PC-9 (cell line): ENCODE measurements around the gene C1orf74. TPM values are rescaled to one million over a fixed set of nuclear protein-coding genes. Genes with fewer than 3 reads are reported as not detected.
A peak's percentile ranks its signal among the peaks of the same experiment; 100 is the strongest.

ENCODE experiments used
- BruUV-seq: library from RNA; stranded (reverse); fragments of 400-500 nt; replicated peaks from 2 replicates; lab custom pipeline; 2021; lab: Mats Ljungman, UMichigan
- CTCF ChIA-PET: fragments of 300-600 bp; sonication (Branson Sonifier 250); formaldehyde crosslinking; loops from one replicate; lab custom pipeline; 2022; ENCODE audit warnings: antibody characterized with exemption; lab: Charles Lee
- POLR2A ChIA-PET: fragments of 300-600 bp; sonication (Branson Sonifier 250); formaldehyde crosslinking; loops from one replicate; lab custom pipeline; 2022; ENCODE audit warnings: antibody characterized with exemption; ENCODE audit not compliant: unreplicated experiment; lab: Charles Lee
- DNase-seq, 2 experiments: peaks; one replicate each; pipeline versions ENCODE4 v3.0.0 to v3.0.0-alpha.2; 2015 to 2022; ENCODE audit warnings: mixed read lengths in 1 of 2
- H2AFZ ChIP-seq: fragments of 200-600 bp; sonication (generic); 2 replicates; pipeline ENCODE4 v1.8.1; 2017; ENCODE audit warnings: antibody characterized with exemption
- H3F3A ChIP-seq: fragments of 200-600 bp; sonication (generic); 2 replicates; pipeline ENCODE4 v1.8.1; 2017; ENCODE audit warnings: antibody characterized with exemption, mild to moderate bottlenecking, low read depth; ENCODE audit not compliant: insufficient read depth
- H3K27ac ChIP-seq: fragments of 200-600 bp; sonication (generic); 2 replicates; pipeline ENCODE4 v1.6.1; 2016; ENCODE audit warnings: mixed run types
- H3K27me3 ChIP-seq: fragments of 200-600 bp; sonication (generic); 2 replicates; pipeline ENCODE4 v1.6.1; 2016; ENCODE audit warnings: low read depth, mixed run types; ENCODE audit not compliant: insufficient read depth
- H3K36me3 ChIP-seq: fragments of 200-600 bp; sonication (generic); 2 replicates; pipeline ENCODE4 v1.6.1; 2016; ENCODE audit warnings: low read depth, mixed run types
- H3K4me1 ChIP-seq: fragments of 200-600 bp; sonication (generic); replicated peaks from 2 replicates; pipeline ENCODE4 v1.6.1; 2016; ENCODE audit warnings: mixed run types; ENCODE audit not compliant: insufficient read depth
- H3K4me2 ChIP-seq: fragments of 200-600 bp; sonication (generic); 2 replicates; pipeline ENCODE4 v1.6.1; 2017; ENCODE audit warnings: mixed run types
- H3K4me3 ChIP-seq: fragments of 200-600 bp; sonication (generic); 2 replicates; pipeline ENCODE4 v1.6.1; 2016; ENCODE audit warnings: mixed run types
- H3K79me2 ChIP-seq: fragments of 200-600 bp; sonication (generic); 2 replicates; pipeline ENCODE4 v1.6.1; 2017; ENCODE audit warnings: low read depth, mixed run types
- H3K9me2 ChIP-seq: fragments of 200-600 bp; sonication (generic); 2 replicates; pipeline ENCODE4 v1.8.1; 2017; ENCODE audit warnings: mild to moderate bottlenecking; ENCODE audit not compliant: insufficient read depth
- H3K9me3 ChIP-seq: fragments of 200-600 bp; sonication (generic); 2 replicates; pipeline ENCODE4 v1.8.1; 2016; ENCODE audit warnings: low read depth; ENCODE audit not compliant: insufficient read depth
- H4K20me1 ChIP-seq: fragments of 200-600 bp; sonication (generic); 2 replicates; pipeline ENCODE4 v1.8.1; 2017; ENCODE audit not compliant: insufficient read depth
- CTCF ChIP-seq: fragments of 200-600 bp; sonication (generic); conservative IDR thresholded peaks from 2 replicates; pipeline ENCODE4 v1.6.1; 2017; ENCODE audit warnings: mixed run types, antibody characterized with exemption, mild to moderate bottlenecking, moderate library complexity
- EZH2 ChIP-seq: fragments of 200-600 bp; sonication (generic); IDR thresholded peaks from 2 replicates; pipeline ENCODE4 v1.8.0; 2017; ENCODE audit warnings: antibody characterized with exemption, low read depth
- intact Hi-C: fragments of 100-400 bp; cut with micrococcal nuclease; formaldehyde crosslinking; loops from one replicate; pipeline ENCODE4 v1.10.0; 2022; ENCODE audit not compliant: unreplicated experiment
- total RNA-seq: library from RNA; stranded (reverse); gene quantifications from 2 replicates; pipeline ENCODE4 v1.2.3, GENCODE V29; 2021

The C1orf74 gene
- total RNA-seq, 1 experiment from 2014 or later, result 5.0 TPM

- Histone ChIP-seq H2AFZ (no peak overlapping the region), H3F3A (no peaks in the 10 kb centered on the region), H3K9me3 (no peaks in the 10 kb centered on the region), H3K79me2 (no peaks in the 10 kb centered on the region), H4K20me1 (no peaks in the 10 kb centered on the region), H3K4me3 (no peak overlapping the region), H3K36me3 (no peaks in the 10 kb centered on the region), H3K27ac (no peak overlapping the region), H3K9me2 (no peaks in the 10 kb centered on the region), H3K27me3 (no peaks in the 10 kb centered on the region), H3K4me1 (no peaks in the 10 kb centered on the region), H3K4me2 (no peak overlapping the region)
- peak in 1 of 2 experiments; percentile 45 for DNase-seq
- no TSS peak for BruUV-seq
- ChIA-PET POLR2A (no interaction called here), CTCF (no interaction called here)
- intact Hi-C loops, result no loop called here
- TF ChIP-seq CTCF (no peak), EZH2 (no peak)
These were observed 46.1 kb downstream of the C1orf74 start for GRCh38 chr1:209738270-209738669.

- CTCF ChIA-PET, result no interaction called here
- POLR2A ChIA-PET, result no interaction called here
- Histone ChIP-seq H3K9me3 (no peaks in the 10 kb centered on the region), H3K36me3 (no peaks in the 10 kb centered on the region), H3K9me2 (no peaks in the 10 kb centered on the region), H4K20me1 (no peaks in the 10 kb centered on the region), H3K4me1 (no peaks in the 10 kb centered on the region), H3F3A (no peaks in the 10 kb centered on the region), H2AFZ (no peak overlapping the region), H3K4me2 (no peak overlapping the region), H3K4me3 (no peak overlapping the region), H3K27ac (no peak overlapping the region), H3K79me2 (no peaks in the 10 kb centered on the region), H3K27me3 (no peaks in the 10 kb centered on the region)
- TF ChIP-seq CTCF (no peak), EZH2 (no peak)
- intact Hi-C loops, result no loop called here
- BruUV-seq, result no TSS peak
- no peak for DNase-seq
These were observed 47.2 kb downstream of the C1orf74 start for GRCh38 chr1:209737118-209737505.

- intact Hi-C loops, result no loop called here
- Histone ChIP-seq H3F3A (no peaks in the 10 kb centered on the region), H3K4me2 (no peak overlapping the region), H3K4me1 (no peaks in the 10 kb centered on the region), H3K79me2 (no peaks in the 10 kb centered on the region), H3K9me3 (no peaks in the 10 kb centered on the region), H3K4me3 (no peak overlapping the region), H3K36me3 (no peaks in the 10 kb centered on the region), H4K20me1 (no peaks in the 10 kb centered on the region), H3K27me3 (no peaks in the 10 kb centered on the region), H3K27ac (no peak overlapping the region), H2AFZ (no peak overlapping the region), H3K9me2 (no peaks in the 10 kb centered on the region)
- TF ChIP-seq CTCF, result no peak
- no peak for DNase-seq
- ChIA-PET POLR2A (no interaction called here), CTCF (no interaction called here)
- BruUV-seq, result no TSS peak
These were observed 47.8 kb downstream of the C1orf74 start for GRCh38 chr1:209736490-209737117.
